ENCODE results near the gene TMA7B. TPM values are rescaled to one million over a fixed set of nuclear protein-coding genes. Genes with fewer than 3 reads are reported as not detected.

TMA7B gene
- total RNA-seq, 1 donor from 2014 or later: 1.7 TPM

DNA sequence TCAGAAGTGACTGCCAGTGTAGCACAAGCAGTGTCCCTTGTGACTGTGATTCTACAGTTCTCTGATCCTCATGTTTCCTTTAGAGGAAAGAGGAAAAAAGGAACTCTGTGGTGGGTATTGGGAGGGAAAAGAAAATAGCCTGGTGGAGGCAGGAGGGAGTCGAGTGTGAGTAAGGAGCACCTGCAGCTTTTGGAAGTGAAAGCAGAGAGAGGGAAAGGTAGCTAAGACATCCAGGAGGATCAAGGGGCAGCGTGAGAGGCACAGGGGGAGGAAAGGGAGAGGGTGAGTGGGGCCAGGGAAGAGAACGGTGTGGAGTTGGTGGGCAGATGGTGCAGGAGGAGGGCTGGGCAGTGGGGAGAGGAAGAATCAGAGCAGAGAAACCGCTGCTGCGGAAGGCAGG, 12.4 kb downstream of the TMA7B start:
- H3K27ac ChIP-seq: no peak overlapping the region
- H3K4me3 ChIP-seq: no peak overlapping the region
- no peaks in the 10 kb centered on the region for H3K9me3 ChIP-seq
- TF ChIP-seq POLR2A (IDR thresholded peaks at IDR 0.05) (no peak), POLR2AphosphoS5 (IDR thresholded peaks at IDR 0.05; ENCODE audit: insufficient read depth in 1 of 2, low read depth in 1 of 2) (no peak)
- TF ChIP-seq, protein P1, sequence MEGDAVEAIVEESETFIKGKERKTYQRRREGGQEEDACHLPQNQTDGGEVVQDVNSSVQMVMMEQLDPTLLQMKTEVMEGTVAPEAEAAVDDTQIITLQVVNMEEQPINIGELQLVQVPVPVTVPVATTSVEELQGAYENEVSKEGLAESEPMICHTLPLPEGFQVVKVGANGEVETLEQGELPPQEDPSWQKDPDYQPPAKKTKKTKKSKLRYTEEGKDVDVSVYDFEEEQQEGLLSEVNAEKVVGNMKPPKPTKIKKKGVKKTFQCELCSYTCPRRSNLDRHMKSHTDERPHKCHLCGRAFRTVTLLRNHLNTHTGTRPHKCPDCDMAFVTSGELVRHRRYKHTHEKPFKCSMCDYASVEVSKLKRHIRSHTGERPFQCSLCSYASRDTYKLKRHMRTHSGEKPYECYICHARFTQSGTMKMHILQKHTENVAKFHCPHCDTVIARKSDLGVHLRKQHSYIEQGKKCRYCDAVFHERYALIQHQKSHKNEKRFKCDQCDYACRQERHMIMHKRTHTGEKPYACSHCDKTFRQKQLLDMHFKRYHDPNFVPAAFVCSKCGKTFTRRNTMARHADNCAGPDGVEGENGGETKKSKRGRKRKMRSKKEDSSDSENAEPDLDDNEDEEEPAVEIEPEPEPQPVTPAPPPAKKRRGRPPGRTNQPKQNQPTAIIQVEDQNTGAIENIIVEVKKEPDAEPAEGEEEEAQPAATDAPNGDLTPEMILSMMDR (IDR thresholded peaks at IDR 0.05): no peak
- DNase-seq (ENCODE audit: extremely low spot score in 2 of 2): no peak
- intact Hi-C loops (cut with DNase I): loop anchor here (10.0 kb wide), 1 partner anchor 688 kb away; no protein-coding TSS in a partner anchor
- H3K27me3 ChIP-seq: no peaks in the 10 kb centered on the region
- no peaks in the 10 kb centered on the region for H3K36me3 ChIP-seq
- H3K4me1 ChIP-seq: no peaks in the 10 kb centered on the region

DNA sequence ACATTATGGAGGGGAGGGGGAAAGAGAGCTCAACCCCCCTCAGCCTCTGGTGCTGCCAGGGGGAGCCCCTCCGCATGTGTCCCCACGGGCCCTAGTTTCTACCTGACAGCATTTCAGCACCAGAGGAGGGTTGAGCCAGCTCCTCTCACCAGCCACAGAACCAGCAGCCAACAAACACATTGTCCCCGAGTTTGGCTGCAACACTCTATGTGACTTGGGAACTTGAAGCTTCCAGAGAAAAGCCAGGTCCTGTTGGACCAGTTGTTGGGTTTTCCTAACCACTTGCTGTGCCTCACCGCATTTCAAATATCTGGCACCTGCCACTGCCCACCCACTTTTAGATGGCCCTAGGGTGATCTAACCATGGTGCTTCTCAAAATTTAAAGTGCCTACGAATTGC, 13.5 kb downstream of the TMA7B start:
- DNase-seq (ENCODE audit: extremely low spot score in 2 of 2): no peak
- Histone ChIP-seq H3K9me3 (no peaks in the 10 kb centered on the region), H3K4me3 (no peak overlapping the region), H3K27ac (no peak overlapping the region), H3K27me3 (no peaks in the 10 kb centered on the region), H3K36me3 (no peaks in the 10 kb centered on the region), H3K4me1 (no peaks in the 10 kb centered on the region)
- TF ChIP-seq, protein P1 (IDR thresholded peaks at IDR 0.05): no peak
- TF ChIP-seq POLR2AphosphoS5 (IDR thresholded peaks at IDR 0.05; ENCODE audit: insufficient read depth in 1 of 2, low read depth in 1 of 2) (no peak), POLR2A (IDR thresholded peaks at IDR 0.05) (no peak)
- intact Hi-C loops (cut with DNase I): loop anchor here (10.0 kb wide), 1 partner anchor 689 kb away; no protein-coding TSS in a partner anchor

DNA sequence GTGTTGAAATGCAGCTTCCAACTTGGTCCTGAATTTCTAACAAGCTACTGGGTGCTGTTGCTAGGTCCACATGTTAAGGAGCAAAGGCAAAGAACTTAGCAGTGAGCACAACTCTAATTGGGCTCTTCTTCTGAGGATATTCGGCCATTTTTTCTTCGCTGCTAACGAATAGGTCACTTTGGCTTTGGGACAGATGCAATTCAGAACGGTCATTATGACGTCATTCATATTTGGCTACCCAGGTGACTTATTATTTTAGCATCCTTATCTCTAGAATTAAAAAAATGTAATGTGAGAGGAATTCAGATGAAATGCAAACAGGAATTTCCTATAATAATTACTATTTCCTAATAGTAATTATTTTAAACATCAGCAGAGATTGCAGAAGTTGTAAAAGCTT, 13.9 kb downstream of the TMA7B start:
- Histone ChIP-seq H3K9me3 (no peaks in the 10 kb centered on the region), H3K27ac (no peak overlapping the region), H3K4me3 (no peak overlapping the region), H3K4me1 (no peaks in the 10 kb centered on the region), H3K36me3 (no peaks in the 10 kb centered on the region), H3K27me3 (no peaks in the 10 kb centered on the region)
- intact Hi-C loops (cut with DNase I): loop anchor here (10.0 kb wide), 1 partner anchor 689 kb away; no protein-coding TSS in a partner anchor
- DNase-seq (ENCODE audit: extremely low spot score in 2 of 2): no peak
- no peak for TF ChIP-seq POLR2A (IDR thresholded peaks at IDR 0.05)
- TF ChIP-seq POLR2AphosphoS5 (IDR thresholded peaks at IDR 0.05; ENCODE audit: insufficient read depth in 1 of 2, low read depth in 1 of 2): no peak
- TF ChIP-seq, protein P1 (IDR thresholded peaks at IDR 0.05): no peak

DNA sequence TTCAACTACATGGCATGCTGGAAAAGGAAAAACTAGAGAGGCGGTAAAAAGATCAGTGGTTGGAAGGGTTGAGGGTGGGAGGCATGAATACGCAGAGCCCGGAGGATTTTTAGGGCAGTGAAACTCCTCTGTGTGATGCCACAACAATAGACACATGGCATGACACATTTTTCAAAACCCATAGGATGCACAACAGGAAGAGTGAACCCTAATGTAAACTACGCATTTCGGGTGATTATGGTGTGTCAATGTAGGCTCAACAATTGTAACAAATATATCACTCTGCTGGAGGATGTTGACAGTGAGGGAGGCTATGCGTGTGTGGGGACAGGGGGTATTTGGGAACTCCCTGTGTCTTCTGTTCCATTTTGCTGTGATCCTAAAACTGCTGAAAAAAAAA, 18.9 kb downstream of the TMA7B start:
- H3K36me3 ChIP-seq: no peaks in the 10 kb centered on the region
- no peaks in the 10 kb centered on the region for H3K9me3 ChIP-seq
- intact Hi-C loops (cut with DNase I): loop anchor here (10.0 kb wide), 1 partner anchor 694 kb away; no protein-coding TSS in a partner anchor
- H3K27ac ChIP-seq: no peak overlapping the region
- H3K4me1 ChIP-seq: no peaks in the 10 kb centered on the region
- TF ChIP-seq POLR2AphosphoS5 (IDR thresholded peaks at IDR 0.05; ENCODE audit: insufficient read depth in 1 of 2, low read depth in 1 of 2): no peak
- no peak overlapping the region for H3K4me3 ChIP-seq
- DNase-seq (ENCODE audit: extremely low spot score in 2 of 2): no peak
- H3K27me3 ChIP-seq: no peaks in the 10 kb centered on the region

DNA sequence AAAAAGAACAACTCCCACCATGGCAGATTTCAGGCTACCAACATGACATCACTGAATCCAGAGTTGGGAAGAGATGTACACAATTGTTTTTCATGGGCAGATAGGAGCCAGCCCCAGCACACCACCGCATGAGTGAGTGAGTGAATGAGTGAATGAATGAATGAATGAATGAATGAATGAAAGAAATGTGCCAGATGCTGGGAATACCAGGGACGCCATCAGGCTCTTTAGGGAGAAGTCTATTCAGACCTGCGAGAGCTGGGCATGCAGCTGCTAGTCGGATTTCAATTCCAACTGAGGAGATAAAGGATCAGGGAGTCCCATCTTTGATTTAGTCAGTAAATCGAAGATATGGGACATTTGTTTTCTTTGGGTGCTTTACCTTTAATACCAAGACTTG, 19.3 kb downstream of the TMA7B start:
- intact Hi-C loops (cut with DNase I): loop anchor here (10.0 kb wide), 1 partner anchor 695 kb away; no protein-coding TSS in a partner anchor
- DNase-seq (ENCODE audit: extremely low spot score in 2 of 2): no peak
- H3K27ac ChIP-seq: no peak overlapping the region
- TF ChIP-seq POLR2AphosphoS5 (IDR thresholded peaks at IDR 0.05; ENCODE audit: insufficient read depth in 1 of 2, low read depth in 1 of 2): no peak
- TF ChIP-seq POLR2A (IDR thresholded peaks at IDR 0.05): no peak
- TF ChIP-seq, protein P1 (IDR thresholded peaks at IDR 0.05): no peak
- H3K9me3 ChIP-seq: no peaks in the 10 kb centered on the region
- no peak overlapping the region for H3K4me3 ChIP-seq
- H3K36me3 ChIP-seq: no peaks in the 10 kb centered on the region
- no peaks in the 10 kb centered on the region for H3K27me3 ChIP-seq
- H3K4me1 ChIP-seq: no peaks in the 10 kb centered on the region
